HepG2 (cell line): ENCODE data around the gene CARD19. TPM values are rescaled to one million over a fixed set of nuclear protein-coding genes. Genes with fewer than 3 reads are reported as not detected.

Experiments
- ADNP ChIP-seq: sonication (generic); formaldehyde crosslinking; IDR thresholded peaks from 2 replicates; pipeline ENCODE4 v1.4.0; 2020; ENCODE audit warnings: missing genetic modification reagents
- AGO1 ChIP-seq: fragments of 200-400 bp; formaldehyde crosslinking; IDR thresholded peaks from 2 replicates; pipeline ENCODE4 v1.6.1; 2017; ENCODE audit warnings: mild to moderate bottlenecking, low read depth, low read length, moderate library complexity; ENCODE audit not compliant: poor library complexity, severe bottlenecking
- CREB1 ChIP-seq, 2 experiments: fragments of 450-650 bp in 1 of 2; IDR thresholded peaks; 2 replicates each; pipeline ENCODE4 v1.6.1; 2016 to 2017; ENCODE audit warnings: control low read depth in 1 of 2, mild to moderate bottlenecking in 1 of 2, missing compliant biosample characterization in 1 of 2, missing genetic modification characterization in 1 of 2
- CTCF ChIP-seq: sonication (generic); formaldehyde crosslinking; IDR thresholded peaks from 2 replicates; pipeline ENCODE4 v1.5.0; 2020; ENCODE audit warnings: mild to moderate bottlenecking, missing genetic modification reagents, moderate library complexity
- ELK4 ChIP-seq: sonication (generic); formaldehyde crosslinking; IDR thresholded peaks from 2 replicates; pipeline ENCODE4 v1.9.0; 2021; ENCODE audit warnings: missing genetic modification reagents, borderline replicate concordance
- FOXP4 ChIP-seq: sonication (generic); formaldehyde crosslinking; IDR thresholded peaks from 2 replicates; pipeline ENCODE4 v1.4.0; 2020; ENCODE audit warnings: missing genetic modification reagents
- KIAA2018 ChIP-seq: sonication (generic); formaldehyde crosslinking; IDR thresholded peaks from 2 replicates; pipeline ENCODE4 v1.5.0; 2020; ENCODE audit warnings: mild to moderate bottlenecking, missing genetic modification reagents, borderline replicate concordance
- NR2F6 ChIP-seq, 2 experiments: IDR thresholded peaks; 2 replicates each; pipeline ENCODE4 v1.6.1; 2016; ENCODE audit warnings: antibody characterized with exemption in 1 of 2, mild to moderate bottlenecking in 1 of 2
- TBX2 ChIP-seq: sonication (generic); formaldehyde crosslinking; IDR thresholded peaks from 2 replicates; pipeline ENCODE4 v1.5.0; 2020; ENCODE audit warnings: missing genetic modification reagents, mild to moderate bottlenecking, borderline replicate concordance
- XBP1 ChIP-seq: sonication (generic); formaldehyde crosslinking; IDR thresholded peaks from 2 replicates; pipeline ENCODE4 v1.5.0; 2020; ENCODE audit warnings: missing genetic modification reagents
- ZGPAT ChIP-seq: IDR thresholded peaks from 2 replicates; pipeline ENCODE4 v1.6.1; 2016; ENCODE audit warnings: mild to moderate bottlenecking
- ZNF230 ChIP-seq: sonication (generic); formaldehyde crosslinking; IDR thresholded peaks from 2 replicates; pipeline ENCODE4 v1.4.0; 2020; ENCODE audit warnings: mild to moderate bottlenecking, missing genetic modification reagents
- polyA plus RNA-seq, 8 experiments: library from polyadenylated mRNA; depleted of rRNA in 3 of 8; stranded (reverse) in 7 of 8; unstranded in 1 of 8; fragments of >200 nt; fragmentation: Illumina TruSeq in 4 of 8; extraction: Trizol in 4 of 8; gene quantifications; 2 replicates each; pipeline versions ENCODE4 v1.2.1 to v1.2.3, GENCODE V29; 2011 to 2016; ENCODE audit warnings: low read depth in 4 of 8, missing spikeins in 1 of 8, mixed read lengths in 1 of 8; ENCODE audit not compliant: insufficient read depth in 1 of 8
- total RNA-seq, 5 experiments: library from RNA; depleted of rRNA; stranded (reverse); fragments of >200 nt; fragmentation: Illumina TruSeq; extraction: Trizol; gene quantifications; 2 replicates each; pipeline ENCODE4 v1.2.3, GENCODE V29; 2016; ENCODE audit warnings: low read depth in 1 of 5

Gene CARD19
- total and polyA plus RNA-seq, 2 of the 13 experiments (the other 11 are each of a cell fraction or from before 2014, with no cell fraction given) = 18.4 to 47.2 TPM

- TF ChIP-seq ELK4 (CRISPR knock-in tag) (no peak), ZGPAT (CRISPR knock-in tag) (peak; percentile 46; the same call in 1 of the 2 replicates), FOXP4 (CRISPR knock-in tag) (no peak), ADNP (no peak), ZNF230 (peak; percentile 50; the same call in 1 of the 2 replicates), NR2F6 (IDR thresholded peaks at IDR 0.05) (no peak; the same call in 1 of the 2 replicates), NR2F6 (CRISPR knock-in tag; IDR thresholded peaks at IDR 0.05) (peak; percentile 15; the same call in 1 of the 2 replicates), KIAA2018 (CRISPR knock-in tag) (no peak), XBP1 (CRISPR knock-in tag) (peak; percentile 12; the same call in 1 of the 2 replicates), CTCF (CRISPR knock-in tag) (peak; percentile 5; the same call in 1 of the 2 replicates), CREB1 (IDR thresholded peaks at IDR 0.05) (no peak), CREB1 (CRISPR knock-in tag; IDR thresholded peaks at IDR 0.05) (no peak), TBX2 (CRISPR knock-in tag) (0 out of 2 replicates have a peak, but pooled peaks have one; percentile 12), AGO1 (peak; percentile 6)
These were observed 38.2 kb downstream of the CARD19 start, which contains the start of gene NINJ1 (continued) for GRCh38 chr9:93134015-93134739.
